Activated CD4-positive, CD25-positive, alpha-beta regulatory T cell (primary cell): ENCODE results near the gene CERS4.
A peak's percentile ranks its signal among the peaks of the same experiment; 100 is the strongest.
"Not testable (repeated sequence)": the region's sequence is repeated elsewhere in the genome, so short reads cannot be mapped to it uniquely, and the experiment has no call there.

ENCODE experiments used
- DNase-seq, 4 experiments: peaks; one replicate each; lab custom pipeline; 2025; lab: John Stamatoyannopoulos, UW

CERS4 gene, protein sequence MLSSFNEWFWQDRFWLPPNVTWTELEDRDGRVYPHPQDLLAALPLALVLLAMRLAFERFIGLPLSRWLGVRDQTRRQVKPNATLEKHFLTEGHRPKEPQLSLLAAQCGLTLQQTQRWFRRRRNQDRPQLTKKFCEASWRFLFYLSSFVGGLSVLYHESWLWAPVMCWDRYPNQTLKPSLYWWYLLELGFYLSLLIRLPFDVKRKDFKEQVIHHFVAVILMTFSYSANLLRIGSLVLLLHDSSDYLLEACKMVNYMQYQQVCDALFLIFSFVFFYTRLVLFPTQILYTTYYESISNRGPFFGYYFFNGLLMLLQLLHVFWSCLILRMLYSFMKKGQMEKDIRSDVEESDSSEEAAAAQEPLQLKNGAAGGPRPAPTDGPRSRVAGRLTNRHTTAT

DNA sequence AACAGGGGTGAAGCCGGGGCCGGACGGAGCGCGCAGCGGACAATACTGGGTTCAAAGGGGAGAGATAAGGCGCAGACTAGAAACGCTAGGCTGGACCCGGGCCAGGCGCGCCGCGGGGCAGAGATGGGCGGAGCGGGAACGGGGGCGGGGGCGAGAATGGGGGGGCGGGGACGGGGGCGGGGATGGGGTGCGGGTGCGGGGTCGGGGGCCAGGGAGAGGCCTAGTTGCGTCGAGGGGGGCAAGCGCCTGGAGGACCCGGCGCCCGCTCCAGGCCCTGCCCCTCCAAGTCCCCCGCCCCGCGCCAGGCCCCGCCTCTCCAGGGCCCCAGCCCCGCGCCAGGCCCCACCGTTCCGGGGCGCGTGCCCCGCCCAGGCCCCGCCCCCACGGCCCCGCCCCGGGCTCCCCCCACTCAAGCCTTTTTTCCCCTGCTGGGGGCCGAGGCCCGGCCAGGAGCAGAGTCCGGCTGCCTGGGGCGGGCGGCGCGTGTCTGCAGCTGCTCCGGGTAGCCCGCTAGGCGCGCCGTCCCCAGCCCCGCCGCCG lies at the start of gene CERS4:
TSS of gene CERS4 (plus strand) at position 449 of the 540 bp plus-strand sequence. CDS start 41,707 bp downstream, outside the sequence.
- DNase-seq, result peak; percentile 51 to 77 (median 69)

- no peak for DNase-seq
These were observed 48.0 kb upstream of the CERS4 start for GRCh38 chr19:8161135-8161646.

GRCh38 chr19:8163759-8164158 lies 45.4 kb upstream of the CERS4 start:
- no peak for DNase-seq

DNA sequence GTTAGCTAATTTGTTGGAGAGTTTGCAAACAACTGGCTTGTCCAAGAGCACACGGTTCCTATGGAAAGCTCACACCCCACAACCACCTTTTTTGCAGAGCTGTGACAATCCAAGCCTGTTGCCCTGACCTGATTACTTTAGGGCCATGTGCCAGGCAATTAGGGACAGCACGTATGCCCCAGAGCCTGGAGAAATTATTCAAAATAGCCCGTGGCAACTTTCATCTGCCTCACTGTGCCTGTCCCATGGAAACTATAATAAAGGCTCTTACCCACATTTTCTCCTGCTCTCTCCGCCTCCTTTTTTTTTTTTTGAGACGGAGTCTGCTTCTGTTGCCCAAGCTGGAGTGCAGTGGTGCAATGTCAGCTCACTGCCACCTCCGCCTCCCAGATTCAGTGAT lies 41.2 kb upstream of the CERS4 start:
- DNase-seq, result no peak

GRCh38 chr19:8168537-8168936 lies 40.6 kb upstream of the CERS4 start:
- DNase-seq, result no peak

DNA sequence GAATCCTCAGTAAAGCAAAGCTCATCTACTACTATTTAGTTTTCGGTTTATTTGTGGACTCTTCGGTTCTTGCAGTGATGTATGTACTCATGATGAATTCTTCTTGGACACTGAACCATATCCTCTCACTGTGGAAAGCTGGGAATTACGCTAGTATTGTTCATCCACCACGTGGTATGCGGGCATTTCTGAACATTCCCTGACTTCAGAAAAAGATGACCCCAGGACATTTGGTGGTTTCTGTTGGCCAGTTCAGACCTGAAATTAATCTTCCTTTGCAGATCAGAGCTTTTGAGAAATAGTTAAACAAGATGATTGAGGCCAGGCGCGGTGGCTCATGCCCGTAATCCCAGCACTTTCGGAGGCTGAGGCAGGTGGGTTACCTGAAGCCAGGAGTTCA lies 34.5 kb upstream of the CERS4 start:
- DNase-seq, result no peak

DNA sequence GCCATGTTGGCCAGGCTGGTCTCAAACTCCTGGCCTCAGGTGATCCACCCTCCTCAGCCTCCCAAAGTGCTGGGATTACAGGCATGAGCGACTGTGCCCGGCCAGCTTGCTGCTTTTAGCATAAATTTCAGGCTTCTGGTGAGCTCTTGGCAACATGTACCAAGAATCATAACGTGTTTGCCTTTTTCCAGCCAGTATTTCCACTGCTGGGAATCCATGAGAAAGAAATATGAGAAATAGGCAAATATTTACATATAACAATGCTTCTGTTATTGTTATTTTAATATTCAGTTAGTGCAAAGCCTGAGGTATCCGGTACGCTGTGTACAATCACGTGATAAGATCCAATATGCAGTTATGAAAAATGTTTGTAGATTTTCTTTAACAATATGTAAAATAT lies 29.2 kb upstream of the CERS4 start:
- DNase-seq, result no peak

DNA sequence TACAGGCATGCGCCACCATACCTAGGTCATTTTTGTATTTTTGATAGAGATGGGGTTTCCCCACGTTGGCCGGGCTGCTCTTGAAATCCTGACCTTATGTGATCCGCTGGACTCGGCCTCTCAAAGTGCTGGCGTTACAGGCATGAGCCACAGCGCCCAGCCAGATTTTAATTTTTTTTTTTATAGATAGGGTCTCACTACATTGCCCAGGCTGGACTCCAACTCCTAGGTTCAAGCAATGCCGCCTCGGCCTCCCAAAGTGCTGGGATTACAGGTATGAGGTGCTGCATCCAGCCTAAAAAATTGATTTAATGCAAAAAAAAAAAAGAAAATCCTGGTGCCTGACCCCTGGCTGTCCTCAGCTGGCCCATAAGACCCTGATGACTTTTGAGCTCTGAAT lies 24.9 kb upstream of the CERS4 start:
- no peak for DNase-seq

- DNase-seq, result no peak
These were observed 23.7 kb upstream of the CERS4 start for GRCh38 chr19:8185343-8186068.

GRCh38 chr19:8192221-8192820 lies 16.8 kb upstream of the CERS4 start:
- no peak for DNase-seq

GRCh38 chr19:8194528-8195267 lies 14.5 kb upstream of the CERS4 start:
- DNase-seq, result peak in 3 of 4 experiments; percentile 12 to 28 (median 21)

DNA sequence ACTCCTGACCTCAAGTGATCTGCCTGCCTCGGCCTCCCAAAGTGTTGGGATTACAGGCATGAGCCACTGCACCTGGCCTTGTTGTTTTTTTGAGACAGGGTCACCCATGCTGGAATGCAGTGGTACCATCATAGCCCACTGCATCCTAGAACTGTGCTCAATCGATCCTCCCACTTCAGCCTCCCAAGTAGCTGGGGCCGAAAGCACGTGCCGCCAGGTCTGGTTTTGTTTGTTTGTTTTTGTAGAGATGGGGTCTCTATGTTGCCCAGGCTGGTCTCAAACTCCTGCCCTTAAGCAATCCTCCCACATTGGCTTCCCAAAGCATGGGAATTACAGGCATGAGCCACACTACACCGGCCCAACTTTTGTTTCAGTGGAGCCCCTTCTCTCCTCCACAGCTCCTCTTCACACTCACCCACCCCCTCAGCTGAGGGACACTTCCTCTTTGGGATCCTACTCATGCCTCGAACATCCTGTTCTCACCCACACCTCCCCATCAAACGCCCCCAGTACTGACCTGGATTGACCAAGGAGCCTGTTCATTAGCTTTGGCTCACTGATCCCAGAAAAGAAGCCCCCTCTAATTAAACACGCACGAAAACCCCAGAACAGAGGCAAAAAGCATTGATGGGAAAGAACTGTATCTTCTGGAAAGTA lies 12.8 kb upstream of the CERS4 start:
- no peak for DNase-seq

DNA sequence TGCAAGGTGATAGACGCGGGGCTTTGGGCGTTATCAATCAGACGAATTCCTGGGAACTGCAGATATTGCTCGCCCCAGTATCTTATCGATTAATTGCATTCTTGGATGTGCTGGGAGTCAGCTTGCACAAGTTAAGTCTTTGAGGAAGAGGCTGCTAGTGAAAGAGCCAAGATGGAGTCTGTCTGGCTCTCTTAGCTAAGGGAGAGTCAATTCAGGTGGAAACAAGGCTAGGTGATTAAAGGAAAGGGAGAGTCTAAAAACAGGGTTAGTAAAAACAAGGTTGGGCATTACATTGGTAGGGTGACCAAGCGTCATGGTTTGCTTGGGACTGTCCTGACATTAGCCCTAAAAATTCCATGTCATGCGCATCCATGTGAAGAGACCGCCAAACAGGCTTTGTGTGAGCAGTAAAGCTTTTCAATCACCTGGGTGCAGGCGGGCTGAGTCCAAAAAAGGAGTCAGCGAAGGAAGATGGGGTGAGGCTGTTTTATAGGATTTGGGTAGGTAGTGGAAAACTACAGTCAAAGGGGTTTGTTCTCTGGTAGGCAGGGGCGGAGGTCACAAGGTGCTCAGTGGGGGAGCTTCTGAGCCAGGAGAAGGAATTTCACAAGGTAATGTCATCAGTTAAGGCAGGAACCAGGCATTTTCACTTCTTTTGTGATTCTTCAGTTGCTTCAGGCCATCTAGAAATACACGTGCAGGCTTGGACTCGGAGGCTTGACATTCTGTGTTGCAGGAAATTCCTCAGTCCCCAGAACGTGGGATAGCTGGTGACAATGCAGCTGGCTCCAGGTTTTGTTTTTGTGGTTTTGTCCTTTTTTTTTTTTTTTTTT lies 5.7 kb upstream of the CERS4 start:
- DNase-seq, result not testable (repeated sequence)

- DNase-seq, result no peak
These were observed 4.2 kb upstream of the CERS4 start for GRCh38 chr19:8204961-8205360.

DNA sequence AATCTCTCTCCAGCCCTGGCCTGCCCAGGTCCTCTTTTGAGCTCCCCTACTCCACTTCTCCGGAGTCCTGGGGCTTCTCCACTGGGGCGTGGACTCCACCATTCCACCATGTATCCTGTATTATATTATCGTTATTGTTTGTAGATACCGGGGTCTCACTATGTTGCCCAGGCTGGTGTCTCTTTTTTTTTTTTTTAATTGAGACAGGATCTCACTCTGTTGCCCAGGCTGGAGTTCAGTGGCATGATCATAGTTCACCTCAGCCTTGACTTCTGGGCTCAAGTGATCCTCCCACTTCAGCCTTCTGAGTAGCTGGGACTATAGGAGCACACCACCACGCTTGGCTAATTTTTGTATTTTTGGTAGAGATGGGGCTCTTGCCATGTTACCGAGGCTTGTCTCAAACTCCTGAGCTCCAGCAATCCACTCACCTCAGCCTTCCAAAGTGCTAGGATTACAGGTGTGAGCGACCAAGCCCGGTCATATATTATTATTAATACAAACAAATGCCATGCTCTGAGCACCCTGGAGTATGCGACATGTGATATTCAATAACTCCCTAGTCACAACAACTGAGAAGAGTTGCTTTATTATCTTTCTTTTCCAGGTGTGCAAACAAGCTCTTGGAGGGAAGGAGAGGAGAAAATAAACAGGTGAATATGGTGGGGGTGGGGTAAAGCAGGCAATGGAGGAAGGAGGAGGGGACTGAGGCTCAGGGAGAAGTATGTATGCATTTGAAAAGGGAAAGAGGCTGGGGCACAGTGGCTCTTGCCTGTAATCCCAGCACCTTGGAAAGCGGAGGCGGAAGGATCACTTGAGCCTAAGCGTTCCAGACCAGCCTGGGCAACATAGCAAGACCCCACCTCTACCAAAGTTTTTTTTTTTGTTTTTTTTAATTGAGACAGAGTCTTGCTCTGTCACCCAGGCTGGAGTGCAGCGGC lies 2.8 kb upstream of the CERS4 start:
- DNase-seq, result no peak

GRCh38 chr19:8207326-8207725 lies 1.8 kb upstream of the CERS4 start:
- DNase-seq, result not testable (repeated sequence)

DNA sequence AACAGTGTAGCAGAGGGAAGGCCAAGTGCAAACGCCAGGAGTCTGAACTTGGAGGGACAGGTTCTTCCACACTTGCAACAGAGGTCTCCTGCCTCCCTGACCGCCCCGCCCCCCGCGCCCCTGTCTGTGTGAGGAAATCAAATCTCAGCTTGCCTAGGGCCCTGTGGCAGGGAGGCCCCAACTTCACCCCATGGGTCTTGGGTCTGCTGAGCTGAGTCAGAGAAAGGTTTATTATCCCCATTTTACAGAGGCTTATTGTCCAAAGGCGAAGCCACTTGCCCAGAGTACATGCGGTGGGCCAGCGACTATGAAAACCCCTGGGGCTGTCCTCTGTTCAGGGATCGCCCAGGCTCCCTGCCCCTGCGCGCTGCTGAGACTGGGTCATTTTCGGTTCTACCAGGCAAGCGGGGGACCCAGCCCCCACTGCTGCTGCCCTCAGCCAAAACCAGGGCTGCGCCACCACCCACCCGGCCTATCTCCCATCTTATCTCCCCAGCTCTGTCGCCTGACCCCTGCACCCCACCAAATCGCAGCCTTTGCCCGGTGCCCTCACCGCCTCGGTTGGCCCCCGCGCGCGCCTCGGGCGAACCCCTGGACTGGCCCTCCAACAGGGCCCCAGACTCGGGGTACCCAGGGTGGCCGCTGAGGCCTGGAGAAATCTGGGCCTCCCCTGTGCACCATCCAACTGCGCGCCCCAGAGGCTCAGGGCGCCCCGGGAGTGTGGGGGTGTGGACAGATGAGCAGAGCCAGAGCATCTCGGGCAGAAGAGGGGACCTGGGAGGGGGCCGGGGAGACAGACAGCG lies 850 bp upstream of the CERS4 start:
- DNase-seq, result no peak
